Esophagus muscularis mucosa (tissue), 4 donors: ENCODE results near the gene FA2H.

Source experiments
- CTCF ChIP-seq, 3 experiments: fragments of 200-600 bp in 2 of 3; fragments of 450-650 bp in 1 of 3; sonication (generic) in 2 of 3; IDR thresholded peaks; one replicate each; pipeline ENCODE4 v1.5.1; 2017 to 2019; ENCODE audit warnings: antibody characterized with exemption in 3 of 3, mild to moderate bottlenecking in 2 of 3, moderate library complexity in 1 of 3
- EP300 ChIP-seq: sonication (generic); formaldehyde crosslinking; IDR thresholded peaks from one replicate; pipeline ENCODE4 v1.6.1; 2017; ENCODE audit warnings: antibody characterized with exemption
- POLR2A ChIP-seq: fragments of 450-650 bp; IDR thresholded peaks from one replicate; pipeline ENCODE4 v1.6.1; 2017; ENCODE audit warnings: antibody characterized with exemption, moderate library complexity, mild to moderate bottlenecking, low read depth
- POLR2AphosphoS5 ChIP-seq, 2 donors: sonication (generic); formaldehyde crosslinking; IDR thresholded peaks; one replicate each; pipeline ENCODE4 v1.6.1; 2017; ENCODE audit warnings: antibody characterized with exemption in 2 of 2

GRCh38 chr16:74811911-74812310, 37.3 kb upstream of the FA2H start:
- TF ChIP-seq CTCF (IDR thresholded peaks at IDR 0.05) (no peak), POLR2AphosphoS5 (IDR thresholded peaks at IDR 0.05) (no peak), POLR2A (no peak), EP300 (no peak)
